GM21360 (cell line): ENCODE measurements around the gene FAM83F.

Experiments
- ATAC-seq: cut with Tn5 transposase; IDR thresholded peaks from one replicate; pipeline ENCODE4 v1.9.1; 2021; ENCODE audit warnings: mild to moderate bottlenecking, moderate library complexity; ENCODE audit not compliant: unreplicated experiment

The FAM83F gene

GRCh38 chr22:40055143-40055883 lies 60.6 kb downstream of the FAM83F start:
- ATAC-seq, result peak; percentile 44

GRCh38 chr22:40056154-40056553 lies 61.4 kb downstream of the FAM83F start:
- ATAC-seq, result no peak

- ATAC-seq, result no peak
Observed at GRCh38 chr22:40056559-40056958, 61.8 kb downstream of the FAM83F start.

- ATAC-seq, result no peak
Observed at GRCh38 chr22:40057652-40058051, 62.9 kb downstream of the FAM83F start.

- no peak for ATAC-seq
Observed at GRCh38 chr22:40058265-40058664, 63.5 kb downstream of the FAM83F start.

- no peak for ATAC-seq
Observed at GRCh38 chr22:40065981-40066380, 71.2 kb downstream of the FAM83F start.

- ATAC-seq, result no peak
Observed at GRCh38 chr22:40067639-40068038, 72.9 kb downstream of the FAM83F start.

- ATAC-seq, result no peak
Observed at GRCh38 chr22:40070701-40071100, 75.9 kb downstream of the FAM83F start.

- ATAC-seq, result no peak
Observed at GRCh38 chr22:40071720-40072119, 77.0 kb downstream of the FAM83F start.

GRCh38 chr22:40076702-40077645 lies 82.2 kb downstream of the FAM83F start:
- no peak for ATAC-seq

GRCh38 chr22:40077646-40078016 lies 82.9 kb downstream of the FAM83F start:
- ATAC-seq, result no peak

- ATAC-seq, result no peak
Observed at GRCh38 chr22:40081662-40082061, 86.9 kb downstream of the FAM83F start.

- ATAC-seq, result no peak
Observed at GRCh38 chr22:40082184-40082583, 87.4 kb downstream of the FAM83F start.

- ATAC-seq, result no peak
Observed at GRCh38 chr22:40083794-40084193, 89.0 kb downstream of the FAM83F start.

GRCh38 chr22:40084246-40084645 lies 89.5 kb downstream of the FAM83F start:
- no peak for ATAC-seq

GRCh38 chr22:40088818-40089217 lies 94.1 kb downstream of the FAM83F start:
- ATAC-seq, result no peak
